ENCODE data around the gene EMC8.
A peak's percentile ranks its signal among the peaks of the same experiment; 100 is the strongest.

Gene EMC8

DNA sequence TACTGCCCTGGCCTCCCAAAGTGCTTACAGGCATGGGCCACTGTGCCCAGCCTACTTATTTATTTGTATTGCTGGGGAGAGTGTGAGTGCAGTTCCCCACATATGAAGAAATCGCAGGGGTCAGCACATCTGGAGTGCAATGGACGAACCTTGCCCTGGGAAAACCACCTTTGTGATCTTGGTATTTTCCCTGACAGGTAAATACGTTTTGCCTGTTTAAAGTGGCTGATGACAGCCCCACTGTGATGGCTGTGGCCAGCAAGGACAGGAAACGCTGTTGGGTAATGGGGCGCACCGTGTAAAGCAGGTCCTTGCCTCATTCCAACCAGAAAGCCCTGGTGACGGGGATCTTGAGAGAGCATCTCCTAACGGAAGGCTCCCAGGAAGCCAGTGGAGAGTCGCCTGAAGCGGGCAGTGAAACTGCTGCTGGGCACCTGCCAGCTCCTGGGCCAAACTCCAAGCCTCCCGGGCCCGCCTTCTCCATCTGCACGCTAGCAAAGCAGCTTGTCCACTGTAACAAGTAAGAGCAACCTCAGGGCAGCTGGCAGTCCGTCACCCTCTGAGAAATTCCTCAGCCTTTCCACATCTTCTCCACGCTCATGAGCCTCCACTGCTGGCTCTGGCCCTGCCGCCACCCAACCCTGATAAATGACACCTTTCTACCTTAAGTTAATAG lies 17.5 kb downstream of the EMC8 start:
- no peak for DNase-seq (ENCODE audit: low spot score)

DNA sequence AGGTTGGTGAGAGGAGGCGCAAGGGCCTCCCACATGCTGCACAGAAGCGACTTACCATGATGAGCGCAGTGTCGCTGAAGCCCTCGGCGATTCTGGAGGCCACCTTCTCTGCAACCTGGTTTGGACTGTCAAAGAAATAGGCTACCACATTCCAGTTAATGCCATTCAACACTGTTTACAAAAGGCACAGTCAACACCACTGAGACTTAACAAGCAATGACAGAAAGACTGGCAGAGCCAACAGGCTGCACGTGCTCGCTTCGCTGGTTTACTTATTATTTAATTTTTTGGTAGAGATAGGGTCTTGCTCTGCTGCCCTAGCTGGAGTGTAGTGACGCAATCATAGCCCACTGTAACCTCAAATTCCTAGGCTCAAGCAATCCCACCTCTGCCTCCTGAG lies 18.2 kb downstream of the EMC8 start:
- DNase-seq (ENCODE audit: low spot score): no peak

DNA sequence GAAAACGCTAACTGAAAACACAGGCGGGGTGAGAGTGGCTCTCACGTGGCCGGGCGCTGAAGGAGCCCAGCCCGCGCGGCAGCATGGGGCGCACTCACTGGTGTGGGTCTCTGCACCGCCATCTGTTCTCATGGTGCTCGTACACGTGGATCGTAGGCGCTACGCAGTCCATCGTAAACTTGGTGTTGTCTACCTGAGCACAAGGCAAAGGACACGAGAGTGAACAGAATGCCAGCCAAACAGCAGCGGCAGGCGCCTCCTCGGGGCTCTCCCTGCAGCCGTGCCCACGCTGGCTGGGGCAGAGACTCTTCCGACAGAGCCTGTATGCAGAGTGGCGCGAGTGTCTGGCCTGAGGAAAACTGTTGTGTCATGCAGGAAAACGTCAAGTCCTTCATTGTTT lies 19.1 kb downstream of the EMC8 start:
- no peak for DNase-seq (ENCODE audit: low spot score)

DNA sequence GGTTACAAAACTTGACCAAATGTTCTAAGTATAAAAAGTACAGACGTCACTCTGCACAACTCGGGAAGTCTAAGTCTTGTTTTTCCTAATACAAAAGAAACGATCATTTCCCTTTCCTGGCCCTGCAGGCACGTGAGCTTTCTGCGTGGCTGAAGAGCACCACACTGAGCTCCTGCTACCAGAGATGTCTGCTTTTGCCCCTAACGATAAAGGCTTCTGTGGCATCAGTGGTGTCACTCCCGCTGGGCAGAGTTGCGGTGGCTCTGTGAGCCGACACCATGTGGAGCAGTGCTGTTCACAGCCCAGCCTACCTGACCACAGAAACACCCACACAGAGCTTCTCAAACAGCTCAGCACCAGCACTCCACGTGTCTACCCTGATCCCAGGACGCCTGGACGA lies 20.5 kb downstream of the EMC8 start:
- DNase-seq (ENCODE audit: low spot score): no peak

DNA sequence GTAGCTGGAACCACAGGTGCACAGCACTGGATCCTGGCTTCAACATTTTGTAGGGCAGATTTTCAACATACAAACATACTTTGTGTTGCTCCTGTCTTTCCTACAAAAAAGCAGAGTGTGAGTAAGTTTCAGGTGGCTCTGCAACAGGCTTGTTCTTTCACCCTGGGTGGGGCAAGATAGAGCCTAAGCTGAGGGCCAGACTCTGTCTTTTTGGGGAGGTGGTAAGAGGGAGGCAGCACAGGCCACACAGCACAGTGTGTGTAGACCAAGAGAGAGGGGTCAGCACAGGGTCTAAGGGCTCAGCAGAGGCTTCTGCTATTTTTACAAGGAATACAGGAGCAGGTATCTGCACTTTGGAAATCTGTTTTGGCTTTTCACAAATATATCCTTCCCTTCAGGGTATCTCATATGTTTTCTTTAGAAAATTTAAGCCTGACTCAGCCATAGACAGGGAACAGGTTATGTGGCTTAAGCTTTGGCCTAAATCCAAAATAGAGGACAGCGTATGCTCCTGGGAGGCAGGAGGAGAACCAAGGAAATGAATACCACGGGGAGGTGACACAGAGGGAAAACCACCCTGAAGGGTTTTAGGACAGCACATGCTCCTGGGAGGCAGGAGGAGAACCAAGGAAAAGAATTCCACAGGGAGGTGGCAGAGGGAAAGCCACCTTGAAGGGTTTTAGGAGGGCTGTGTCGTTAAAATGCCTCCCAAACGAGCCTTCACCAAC lies 21.6 kb downstream of the EMC8 start:
- DNase-seq (ENCODE audit: low spot score): no peak

DNA sequence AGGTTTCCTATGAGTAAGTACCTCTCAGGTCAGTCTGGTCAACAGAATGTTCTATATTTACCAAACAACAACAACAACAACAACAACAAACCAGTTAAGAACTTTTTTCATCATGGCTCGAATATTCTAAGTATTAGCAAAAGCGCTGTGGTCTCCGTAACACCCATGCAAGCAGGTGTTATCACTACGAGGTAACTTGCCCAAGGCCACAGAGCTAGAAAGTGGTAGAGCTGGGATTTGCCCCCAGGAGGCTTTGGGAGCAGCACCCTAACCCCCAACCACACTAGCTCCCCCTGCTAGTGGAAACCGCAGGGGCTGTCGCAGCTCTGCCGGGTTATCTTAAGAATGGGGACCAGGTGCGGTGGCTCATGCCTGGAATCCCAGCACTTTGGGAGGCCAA lies 24.5 kb downstream of the EMC8 start:
- no peak for DNase-seq (ENCODE audit: low spot score)

DNA sequence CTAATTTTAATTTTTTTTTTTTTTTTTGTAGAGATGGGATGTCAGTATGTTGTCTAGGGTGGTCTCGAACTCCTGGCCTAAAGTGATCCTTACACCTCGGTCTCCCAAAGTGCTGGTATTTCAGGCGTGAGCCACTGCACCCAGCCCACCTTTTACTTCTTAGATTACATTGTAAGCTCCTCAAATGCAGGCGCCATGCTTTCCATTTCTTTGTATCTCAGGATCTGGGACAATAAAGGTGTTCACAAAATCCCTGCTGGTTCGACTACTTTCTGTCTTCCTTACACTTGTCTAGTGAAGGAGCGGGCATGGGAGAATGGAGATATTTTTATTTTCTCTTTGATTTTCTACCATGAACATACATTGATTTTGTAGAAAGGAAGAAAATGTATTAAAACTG lies 25.2 kb downstream of the EMC8 start:
- no peak for DNase-seq (ENCODE audit: low spot score)

DNA sequence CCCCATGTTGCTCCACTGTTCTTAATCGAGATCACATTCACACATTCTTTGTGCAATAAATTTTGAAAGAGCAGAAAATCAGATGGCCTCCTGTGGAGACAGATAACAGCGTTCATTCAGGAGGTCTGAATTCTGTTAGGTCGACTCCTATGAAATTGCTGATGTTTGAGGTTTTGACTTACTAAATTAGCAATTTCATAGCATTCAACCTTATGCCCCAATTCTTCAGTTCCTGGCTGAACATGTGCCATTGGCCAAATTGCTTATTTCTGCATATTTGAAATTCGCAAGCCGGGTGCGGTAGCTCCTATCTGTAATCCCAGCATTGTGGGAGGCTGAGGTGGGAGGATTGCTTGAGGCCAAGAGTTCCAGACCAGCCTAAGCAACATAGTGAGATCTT lies 26.3 kb downstream of the EMC8 start:
- no peak for DNase-seq (ENCODE audit: low spot score)

DNA sequence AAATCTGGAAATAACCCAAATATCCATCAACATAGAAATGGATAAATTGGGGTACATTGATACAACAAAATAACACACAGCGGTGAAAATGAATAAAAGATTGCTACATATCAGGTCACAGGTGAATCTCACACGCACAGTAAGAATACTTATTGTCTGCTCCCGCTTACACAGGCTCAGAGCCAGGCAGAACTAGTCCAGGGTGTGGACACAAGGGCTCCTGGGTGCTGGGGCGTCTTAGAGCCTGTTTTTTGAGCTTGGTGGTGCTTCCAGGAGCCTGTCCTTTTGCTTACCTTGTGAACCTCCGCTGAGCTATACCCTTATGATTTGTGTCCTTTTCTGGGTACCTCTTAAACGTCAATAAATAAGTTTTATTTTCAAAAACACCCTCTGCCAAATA lies 28.6 kb downstream of the EMC8 start:
- DNase-seq (ENCODE audit: low spot score): no peak

DNA sequence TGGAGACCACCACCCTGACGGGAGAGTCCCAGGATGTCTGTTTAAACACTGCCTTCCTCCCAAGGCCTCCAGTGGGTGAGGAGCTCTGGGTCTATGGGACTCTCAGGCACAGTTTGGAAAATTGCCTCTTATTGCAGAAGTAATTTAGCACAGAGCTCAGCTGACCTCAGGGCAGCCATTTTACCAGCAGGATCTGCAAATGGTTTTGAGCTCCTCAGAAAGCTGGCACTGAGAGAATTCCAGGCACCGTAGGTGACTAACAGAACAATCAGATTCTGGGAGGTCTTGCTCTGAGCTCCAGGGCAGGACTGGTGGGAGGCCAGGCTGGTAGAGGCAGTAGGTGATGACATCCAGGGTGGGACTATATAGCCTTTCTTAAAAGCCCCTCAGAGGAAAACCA lies 31.1 kb downstream of the EMC8 start:
- no peak for DNase-seq (ENCODE audit: low spot score)

DNA sequence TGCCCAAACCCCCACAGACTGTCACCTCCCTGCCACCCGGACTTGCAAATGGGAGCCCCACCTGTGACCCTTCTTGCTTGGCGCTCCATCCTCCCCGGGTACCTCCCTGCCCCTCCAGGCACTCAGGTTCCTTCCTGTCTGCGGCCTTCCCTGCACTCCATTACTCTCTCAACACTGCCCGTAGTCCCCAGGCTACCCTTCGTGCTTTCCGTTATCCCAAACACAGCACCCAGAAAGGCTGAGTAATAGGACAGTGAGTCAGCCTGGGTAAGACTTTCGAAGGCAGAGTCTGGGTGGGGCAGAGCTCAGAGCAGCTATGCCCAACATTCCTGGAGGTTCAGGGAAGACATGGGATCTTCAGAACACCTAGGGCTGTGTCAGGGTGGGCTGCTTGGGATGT lies 31.8 kb downstream of the EMC8 start:
- no peak for DNase-seq (ENCODE audit: low spot score)

DNA sequence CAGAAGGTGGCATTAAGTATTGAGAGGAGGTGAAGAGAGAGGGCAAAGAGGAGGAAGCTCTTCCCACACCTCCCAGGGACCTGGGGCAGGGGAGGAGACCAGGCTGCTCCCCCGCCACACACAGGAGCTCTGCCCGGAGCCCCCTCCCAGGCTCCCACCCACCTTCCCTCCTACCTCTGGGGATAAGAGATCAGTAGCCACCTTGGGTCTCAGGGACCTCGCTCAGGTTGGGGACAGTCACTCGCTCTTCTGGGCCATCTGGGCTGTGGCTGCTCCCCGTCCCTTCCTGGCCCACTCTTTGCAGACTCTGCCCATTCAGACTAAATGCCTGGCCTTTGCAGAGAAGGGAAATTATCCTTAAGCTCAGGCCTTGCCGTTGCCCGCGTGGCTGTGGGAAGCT lies 33.6 kb downstream of the EMC8 start:
- no peak for DNase-seq (ENCODE audit: low spot score)

DNA sequence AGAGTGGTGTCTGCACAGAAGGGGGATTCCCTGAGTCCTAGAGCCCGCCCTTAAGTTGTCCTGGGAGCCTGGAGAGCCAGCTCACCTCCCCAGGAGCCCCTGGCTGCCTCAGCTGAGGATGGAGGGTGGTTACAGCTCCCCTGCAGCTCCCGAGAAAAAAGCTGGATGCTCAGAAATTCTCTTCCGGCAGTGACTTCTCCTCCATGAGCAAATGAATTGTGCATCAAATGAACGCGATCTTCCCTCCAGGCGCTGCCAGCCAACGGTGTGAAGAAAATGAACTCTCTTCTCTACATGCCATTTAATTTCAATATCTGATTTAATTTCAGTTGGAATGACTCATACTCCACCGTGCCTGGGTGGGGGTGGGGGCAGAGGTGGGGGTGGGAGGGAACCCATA lies 34.1 kb downstream of the EMC8 start:
- no peak for DNase-seq (ENCODE audit: low spot score)

DNA sequence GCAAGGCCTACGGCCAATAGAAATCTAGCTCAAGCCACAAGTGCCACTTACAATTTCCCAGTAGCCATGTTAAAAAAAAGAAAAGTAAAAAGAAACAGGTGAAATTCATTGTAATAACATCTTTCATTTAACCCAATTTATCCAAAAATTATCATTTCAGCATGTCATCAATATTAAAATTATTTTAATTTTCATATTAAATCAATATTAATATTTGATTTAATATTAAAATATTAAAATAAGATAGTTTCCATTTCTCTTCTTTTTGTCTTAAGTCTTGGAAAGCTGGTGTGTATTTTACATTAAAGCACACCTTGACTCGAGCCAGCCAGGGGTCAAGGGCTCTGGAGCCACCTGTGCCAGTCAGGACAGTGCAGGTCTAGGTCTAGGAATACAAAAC lies 35.7 kb downstream of the EMC8 start:
- no peak for DNase-seq (ENCODE audit: low spot score)

DNA sequence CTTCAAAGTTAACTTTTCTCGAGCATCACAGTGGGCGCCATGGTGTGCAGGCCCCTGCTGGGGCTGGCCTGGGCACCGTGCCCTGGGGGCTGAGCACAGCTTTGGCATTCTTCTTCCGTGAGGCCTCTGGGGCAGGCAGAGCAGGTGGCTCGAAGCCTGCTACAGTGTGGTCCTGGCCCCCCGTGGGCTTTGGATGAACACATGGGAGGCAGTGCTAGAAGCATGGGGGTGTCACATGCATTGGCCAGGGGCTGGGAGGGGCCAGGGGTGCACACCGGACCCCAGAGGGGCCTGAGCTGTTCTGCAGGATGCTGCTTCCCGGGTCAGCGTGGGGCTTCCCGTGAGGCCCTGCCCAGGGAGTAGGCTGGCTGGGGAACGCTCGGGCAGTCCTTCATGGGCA lies 36.4 kb downstream of the EMC8 start:
- no peak for DNase-seq (ENCODE audit: low spot score)

DNA sequence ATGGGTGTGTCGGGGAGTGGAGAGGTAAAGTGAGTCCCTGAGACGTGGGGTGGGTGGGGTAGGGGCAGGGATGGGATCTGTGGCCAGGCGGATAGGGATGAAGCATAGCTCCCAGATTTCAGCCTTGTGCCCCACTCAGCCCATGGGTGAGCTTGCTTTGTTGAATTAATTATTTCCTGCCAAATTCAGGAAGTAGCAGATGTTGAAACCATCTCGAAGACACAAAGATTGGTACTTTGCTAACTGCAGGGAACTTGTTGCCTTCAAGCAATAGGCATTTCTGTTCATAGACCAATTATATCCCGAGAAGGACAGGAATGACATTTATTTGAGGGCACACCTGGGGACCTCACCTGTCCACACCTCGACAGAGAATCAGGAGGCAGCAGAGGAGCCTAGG lies 37.5 kb downstream of the EMC8 start:
- DNase-seq (ENCODE audit: low spot score): no peak

DNA sequence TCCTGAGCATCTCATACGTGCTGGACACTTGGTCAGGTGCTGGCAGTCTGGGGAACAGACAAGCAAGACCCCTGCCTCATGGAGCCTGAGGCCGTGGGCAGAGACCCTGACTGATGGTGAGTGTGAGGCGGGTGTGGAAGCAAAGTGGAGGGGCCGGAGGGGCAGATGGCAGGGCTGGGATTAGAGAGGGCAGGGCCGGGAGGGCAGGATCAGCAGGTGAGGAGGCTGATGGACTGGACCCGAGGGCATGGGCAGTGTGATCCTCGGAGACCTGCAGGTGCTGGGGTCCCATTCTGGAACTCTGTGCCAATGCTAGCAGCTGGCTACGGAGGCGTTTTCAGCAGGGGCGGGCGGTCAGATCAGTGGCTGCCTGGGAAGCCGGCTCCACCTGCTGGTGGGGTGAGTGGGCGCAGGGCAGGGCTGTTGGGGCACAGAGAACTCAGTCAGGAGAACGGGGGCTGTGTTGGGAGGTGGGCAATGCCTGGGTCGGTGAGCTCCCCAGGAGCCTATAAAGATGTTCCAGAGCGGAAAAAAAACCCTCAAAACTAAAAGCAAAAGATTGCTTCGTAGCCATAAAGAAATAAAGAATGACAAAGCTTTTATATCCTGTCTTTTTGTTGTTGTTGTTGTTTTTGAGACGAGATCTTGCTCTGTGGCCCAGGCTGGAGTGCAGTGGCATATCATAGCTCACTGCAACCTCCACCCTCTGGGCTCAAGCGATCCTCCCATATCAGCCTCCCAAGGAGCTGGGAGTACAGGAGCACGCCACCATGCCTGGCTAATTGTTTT lies 39.5 kb downstream of the EMC8 start:
- no peak for DNase-seq (ENCODE audit: low spot score)

DNA sequence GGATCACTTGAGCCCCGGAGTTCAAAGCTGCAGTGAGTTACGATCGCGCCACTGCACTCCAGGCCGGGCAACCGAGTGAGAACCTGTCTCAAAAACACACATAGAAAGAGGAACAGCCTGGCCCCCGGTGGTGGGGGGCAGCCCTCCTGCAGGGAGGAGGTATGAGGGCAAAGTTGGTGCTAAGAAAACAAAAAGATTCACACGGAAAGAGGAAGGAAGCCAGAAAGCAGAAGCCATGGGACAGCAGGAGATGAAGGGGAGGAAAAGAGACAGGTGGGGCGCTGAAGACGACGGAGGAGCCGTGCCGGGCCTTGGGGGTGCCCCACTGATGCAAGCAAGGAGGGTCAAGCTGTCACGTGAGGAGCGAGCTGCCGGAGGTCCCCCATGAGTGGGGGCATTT lies 40.2 kb downstream of the EMC8 start:
- no peak for DNase-seq (ENCODE audit: low spot score)

DNA sequence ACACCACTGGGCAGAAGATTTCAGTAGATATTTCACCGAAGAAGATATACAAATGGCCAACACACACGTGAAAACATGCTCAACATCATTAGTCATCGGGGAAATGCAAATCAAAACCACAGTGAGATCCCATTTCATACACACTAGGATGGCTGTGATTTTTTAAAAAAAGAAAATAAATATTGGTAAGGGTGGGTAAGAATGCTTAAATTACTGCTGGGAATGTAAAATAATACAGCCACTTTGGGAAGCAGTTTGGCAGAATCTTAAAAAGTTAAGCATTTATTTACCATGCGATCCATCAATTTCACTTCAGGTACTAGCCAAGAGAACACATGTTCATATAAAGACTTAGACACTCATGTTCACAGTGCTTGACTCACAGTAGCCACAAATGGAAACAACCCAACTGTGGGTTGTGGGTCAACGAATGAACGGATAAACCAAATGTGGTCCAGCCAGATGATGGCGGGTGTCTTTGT lies 42.0 kb downstream of the EMC8 start:
- no peak for DNase-seq (ENCODE audit: low spot score)

DNA sequence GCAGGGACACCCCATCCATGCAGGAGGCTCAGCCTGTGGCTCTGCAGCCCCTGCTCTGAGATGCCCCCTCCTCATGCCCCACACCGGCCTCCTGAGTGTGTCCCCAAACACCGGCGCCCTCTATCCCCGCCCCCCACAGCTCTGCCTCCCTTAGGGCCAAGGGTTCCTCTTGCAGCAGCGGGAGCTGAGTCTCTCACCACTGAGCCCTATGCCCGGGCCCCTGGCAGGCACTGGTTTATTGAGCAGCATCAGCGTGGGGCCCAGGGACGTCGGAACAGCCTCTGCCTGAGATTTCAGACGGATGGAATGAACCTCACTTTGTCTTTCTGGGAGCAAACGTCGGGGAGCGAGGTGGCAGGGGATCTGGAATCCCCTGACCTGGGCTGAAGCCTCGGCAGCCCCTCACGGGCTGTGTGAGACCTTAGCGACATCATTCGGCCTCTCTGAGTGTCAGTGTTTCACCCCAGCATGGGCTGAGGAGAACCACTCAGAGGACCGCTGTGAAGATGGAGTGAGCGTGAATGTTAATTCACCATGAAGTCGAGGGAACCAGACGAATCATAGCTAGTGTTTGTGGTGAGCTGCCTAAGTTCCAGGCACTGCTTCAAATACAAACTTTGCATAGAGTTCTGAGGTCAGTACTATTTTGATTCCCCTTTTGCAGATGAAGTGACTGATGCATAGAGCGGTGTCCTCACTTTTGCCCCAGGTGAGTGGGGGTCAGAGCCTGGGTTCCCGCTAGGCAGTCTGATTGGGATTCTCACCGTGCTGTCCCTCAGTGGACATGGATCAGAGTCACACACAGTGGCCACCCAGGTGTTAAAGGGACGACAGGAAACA lies 43.2 kb downstream of the EMC8 start:
- DNase-seq (ENCODE audit: low spot score): no peak

DNA sequence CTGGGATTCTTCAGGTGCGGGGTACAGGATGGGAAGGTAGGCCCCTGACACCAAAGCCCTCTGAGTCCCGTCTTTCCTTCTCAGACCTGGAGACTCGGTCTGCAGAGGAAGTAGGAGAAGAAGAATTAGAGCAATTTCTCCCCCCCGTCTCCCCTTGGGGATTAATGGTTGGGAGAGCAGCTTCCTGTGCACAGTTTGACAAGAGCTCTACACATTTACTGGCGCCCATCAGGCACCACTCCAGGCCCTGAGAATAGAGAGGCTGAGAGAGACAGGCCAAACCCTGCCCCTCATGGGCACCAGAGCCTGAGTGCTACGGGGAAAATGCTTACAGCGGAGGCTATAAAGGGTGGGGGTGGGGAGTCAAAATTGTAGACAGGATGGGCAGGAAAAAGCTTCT lies 44.9 kb downstream of the EMC8 start:
- DNase-seq (ENCODE audit: low spot score): peak; percentile 19

DNA sequence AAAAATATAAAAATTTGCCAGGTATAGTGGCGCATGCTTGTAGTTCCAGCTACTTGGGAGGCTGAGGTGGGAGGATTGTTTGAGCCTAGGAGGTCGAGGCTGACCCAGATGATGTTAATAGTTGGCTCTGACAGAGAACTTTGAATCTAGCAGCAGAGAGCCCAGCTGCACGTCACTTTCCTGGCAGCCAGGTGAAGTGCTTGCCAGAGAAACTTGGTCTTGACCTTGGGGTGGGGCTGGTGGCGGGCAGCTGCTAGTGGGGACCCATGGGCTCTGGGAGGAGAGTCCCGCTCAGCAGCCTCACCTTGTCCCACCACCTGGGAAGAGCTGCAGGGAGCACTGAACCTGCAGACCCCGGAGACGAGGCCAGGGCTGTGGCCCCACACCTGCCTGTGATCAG lies 45.4 kb downstream of the EMC8 start:
- no peak for DNase-seq (ENCODE audit: low spot score)

Data from COLO829 (cell line).